Spinal cord (tissue), 10 donors: ENCODE data around the gene BMAL2. TPM values are rescaled to one million over a fixed set of nuclear protein-coding genes. Genes with fewer than 3 reads are reported as not detected.

Experiments
- DNase-seq, 6 donors: peaks; one replicate each; pipeline versions ENCODE4 v3.0.0 to v3.0.0-alpha.2; 2013 to 2015; ENCODE audit warnings: low spot score in 6 of 6, low read depth in 4 of 6
- H3K27ac ChIP-seq: one replicate; pipeline ENCODE4 v1.5.1; 2013; ENCODE audit warnings: low read depth, low read length, control low read depth
- H3K27me3 ChIP-seq: one replicate; pipeline ENCODE4 v1.6.1; 2013; ENCODE audit warnings: low read length; ENCODE audit not compliant: control insufficient read depth, insufficient read depth
- H3K36me3 ChIP-seq: one replicate; pipeline ENCODE4 v1.6.1; 2013; ENCODE audit warnings: low read length; ENCODE audit not compliant: control insufficient read depth, insufficient read depth
- H3K4me1 ChIP-seq: one replicate; pipeline ENCODE4 v1.6.1; 2013; ENCODE audit warnings: low read length; ENCODE audit not compliant: control insufficient read depth, insufficient read depth
- H3K4me3 ChIP-seq: one replicate; pipeline ENCODE4 v1.5.1; 2013; ENCODE audit warnings: low read depth, low read length, control low read depth
- H3K9me3 ChIP-seq: one replicate; pipeline ENCODE4 v1.6.1; 2013; ENCODE audit warnings: low read length; ENCODE audit not compliant: control insufficient read depth, insufficient read depth
- WGBS: methylation state at CpG from one replicate; pipeline ENCODE4 v1.1.5; 2013; ENCODE audit warnings: missing lambda C conversion rate; ENCODE audit not compliant: insufficient coverage; 5-methylcytosine and 5-hydroxymethylcytosine counted together
- polyA plus RNA-seq, 2 donors: library from polyadenylated mRNA; unstranded; fragments of 120-200 nt; gene quantifications; one replicate each; pipeline ENCODE4 v1.2.1, GENCODE V29; 2013; ENCODE audit not compliant: insufficient read length in 2 of 2
- total RNA-seq, 2 donors: library from RNA; depleted of rRNA in 1 of 2; stranded (reverse); fragments of 120-200 nt in 1 of 2; fragments of >200 nt in 1 of 2; gene quantifications; one replicate each; pipeline versions ENCODE4 v1.2.3 to v1.2.4, GENCODE V29; 2013 to 2014
- donor health status: healthy.

Gene BMAL2
- total and polyA plus RNA-seq, 4 donors, result 16.6 to 31.7 (median 21.0) TPM

DNA sequence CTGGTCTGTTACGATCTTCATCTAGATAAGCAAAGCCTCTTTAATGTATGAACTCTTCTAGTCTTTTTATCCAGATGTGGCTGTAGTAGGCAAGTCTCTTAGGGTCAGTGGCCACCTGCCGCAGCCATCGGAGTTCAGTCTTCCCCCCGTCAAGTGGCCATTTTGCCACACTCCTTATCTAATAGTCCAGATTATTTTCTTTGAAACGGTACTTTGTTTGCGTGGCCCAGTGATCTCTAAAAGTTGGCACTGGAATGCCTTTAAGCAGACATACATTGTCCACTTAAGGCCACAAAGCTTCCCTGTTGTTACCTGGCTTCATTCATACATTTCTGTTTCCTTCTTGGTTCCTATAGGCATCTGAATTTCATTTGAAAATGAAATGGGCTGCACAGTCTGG, 36.0 kb upstream of the BMAL2 start:
- WGBS, result no CpG with 5 or more reads among the region's 6 CpGs
- H3K4me1 ChIP-seq, result peaks cover 3% of the 10 kb centered on the region
- no peak overlapping the region for H3K4me3 ChIP-seq
- H3K9me3 ChIP-seq, result peaks cover 2% of the 10 kb centered on the region
- H3K27me3 ChIP-seq, result no peaks in the 10 kb centered on the region
- DNase-seq, result no peak
- H3K27ac ChIP-seq, result no peak overlapping the region
- H3K36me3 ChIP-seq, result no peaks in the 10 kb centered on the region

DNA sequence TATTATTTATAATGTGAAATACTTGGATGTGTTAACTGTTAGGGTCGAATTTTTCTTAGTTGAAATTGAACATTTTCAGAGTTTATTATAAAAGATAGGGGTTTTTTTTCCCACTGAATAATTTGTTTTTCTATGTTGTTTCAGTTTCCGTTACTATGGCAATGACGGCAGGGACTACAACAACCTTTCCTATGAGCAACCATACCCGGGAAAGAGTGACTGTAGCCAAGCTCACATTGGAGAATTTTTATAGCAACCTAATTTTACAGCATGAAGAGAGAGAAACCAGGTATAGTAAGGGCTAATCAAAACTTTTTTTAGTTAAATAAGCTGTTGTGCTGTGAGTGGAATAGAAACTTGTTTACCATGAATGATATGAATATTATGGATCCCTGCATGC, 35.1 kb upstream of the BMAL2 start:
- Histone ChIP-seq H3K4me3 (no peak overlapping the region), H3K9me3 (peaks cover 2% of the 10 kb centered on the region), H3K36me3 (peaks cover under 1% of the 10 kb centered on the region), H3K4me1 (peaks cover 3% of the 10 kb centered on the region), H3K27ac (no peak overlapping the region), H3K27me3 (no peaks in the 10 kb centered on the region)
- DNase-seq, result no peak
- no CpG with 5 or more reads among the region's 4 CpGs for WGBS

GRCh38 chr12:27299102-27299501, 33.5 kb upstream of the BMAL2 start:
- H3K4me3 ChIP-seq, result no peak overlapping the region
- no peaks in the 10 kb centered on the region for H3K27me3 ChIP-seq
- no peak overlapping the region for H3K27ac ChIP-seq
- H3K9me3 ChIP-seq, result peaks cover 2% of the 10 kb centered on the region
- no CpG with 5 or more reads among the region's 1 CpG for WGBS
- H3K36me3 ChIP-seq, result peaks cover 9% of the 10 kb centered on the region
- DNase-seq, result no peak
- H3K4me1 ChIP-seq, result peaks cover 3% of the 10 kb centered on the region

DNA sequence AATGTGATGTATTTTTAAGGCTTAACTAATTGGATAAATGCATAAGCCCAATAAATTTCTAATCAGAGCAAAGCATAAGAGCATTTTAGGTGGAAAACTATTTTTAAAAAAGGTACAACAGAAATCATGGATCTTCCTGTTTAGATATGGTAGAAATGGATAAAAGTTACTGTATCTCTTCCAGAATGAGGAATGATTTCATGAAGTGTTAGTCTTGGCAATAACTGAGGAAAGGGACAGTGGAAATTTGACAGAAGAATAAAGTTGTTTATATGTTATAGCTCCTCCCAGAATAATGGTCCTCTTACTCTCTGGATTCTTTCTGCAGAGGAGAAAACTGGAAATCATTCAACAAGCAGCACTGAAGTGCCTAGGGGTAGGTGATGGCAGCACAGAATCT, 32.4 kb upstream of the BMAL2 start:
- no peak for DNase-seq
- Histone ChIP-seq H3K27ac (no peak overlapping the region), H3K4me3 (no peak overlapping the region), H3K27me3 (no peaks in the 10 kb centered on the region), H3K9me3 (peaks cover 2% of the 10 kb centered on the region), H3K4me1 (peaks cover 3% of the 10 kb centered on the region), H3K36me3 (peaks cover 10% of the 10 kb centered on the region)

DNA sequence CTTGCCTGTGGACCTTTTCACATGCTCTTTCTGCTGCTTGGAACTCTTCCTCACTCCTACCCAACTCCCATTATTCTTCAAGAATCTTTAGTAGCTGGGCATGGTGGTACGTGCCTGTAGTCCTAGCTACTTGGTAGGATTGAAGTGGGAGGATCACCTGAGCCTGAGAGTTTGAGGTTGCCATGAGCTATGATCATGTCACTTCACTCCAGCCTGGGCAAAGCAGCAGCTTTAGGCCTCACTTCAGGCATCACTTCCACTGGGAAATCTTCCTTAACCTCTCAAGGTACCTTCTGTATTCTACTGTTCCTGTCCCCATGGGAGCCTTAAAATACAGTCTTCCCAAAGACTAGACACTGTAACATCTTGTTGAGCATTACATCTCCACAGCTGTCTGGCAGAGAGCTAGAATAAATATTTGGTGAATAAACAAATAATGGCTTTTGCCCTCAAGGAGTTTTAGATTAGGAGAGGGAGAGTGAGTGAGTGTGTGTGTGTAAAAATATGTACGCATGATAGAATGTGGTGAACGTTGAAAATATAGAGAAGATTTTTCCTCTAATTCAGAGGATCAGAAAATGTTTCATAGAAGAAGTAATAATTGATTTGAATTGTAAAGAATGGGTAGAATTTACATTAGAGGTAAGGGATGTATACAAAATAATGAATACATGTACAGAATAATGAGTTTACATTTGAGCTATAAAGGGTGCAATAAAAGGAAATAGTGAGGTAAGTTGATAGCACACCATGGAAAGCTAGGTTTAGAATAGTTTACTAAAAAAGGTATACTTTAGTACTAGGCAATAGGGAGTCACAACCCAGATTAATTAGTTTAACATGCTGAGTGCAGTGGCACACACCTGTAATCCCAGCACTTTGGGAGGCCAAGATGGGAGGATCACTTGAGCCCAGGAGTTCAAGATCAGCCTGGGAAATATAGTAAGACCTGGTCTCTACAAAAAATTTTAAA, 29.2 kb upstream of the BMAL2 start:
- Histone ChIP-seq H3K9me3 (peaks cover 2% of the 10 kb centered on the region), H3K27ac (no peak overlapping the region), H3K27me3 (no peaks in the 10 kb centered on the region), H3K36me3 (peaks cover 11% of the 10 kb centered on the region), H3K4me1 (no peaks in the 10 kb centered on the region), H3K4me3 (no peak overlapping the region)
- DNase-seq, result peak in 1 of 6 donors; percentile 21
- WGBS, result 94% methylated on average over 2 of the region's 3 CpGs

DNA sequence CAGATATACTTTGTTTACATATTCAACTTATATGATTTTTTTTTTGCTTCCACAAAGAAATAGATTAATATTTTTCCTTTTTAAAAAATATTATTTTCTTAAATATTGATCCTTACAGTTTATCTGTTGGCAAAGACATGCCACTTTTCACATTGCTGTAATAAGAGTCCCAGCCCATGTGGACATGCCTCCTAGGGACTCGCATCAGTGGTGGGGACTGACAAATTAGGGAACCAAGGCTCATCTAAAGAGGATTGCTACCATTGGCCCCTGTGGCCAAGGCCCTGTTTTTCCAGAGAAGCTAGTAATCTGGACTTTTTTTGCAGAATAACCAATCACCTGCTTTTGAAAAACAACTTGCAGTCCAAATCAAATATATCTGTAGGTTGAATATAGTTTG, 27.8 kb upstream of the BMAL2 start:
- Histone ChIP-seq H3K27ac (no peak overlapping the region), H3K4me1 (no peaks in the 10 kb centered on the region), H3K27me3 (no peaks in the 10 kb centered on the region), H3K4me3 (no peak overlapping the region), H3K36me3 (peaks cover 13% of the 10 kb centered on the region), H3K9me3 (no peaks in the 10 kb centered on the region)
- DNase-seq, result no peak
- 100% methylated on average over 1 of the region's 1 CpG for WGBS

DNA sequence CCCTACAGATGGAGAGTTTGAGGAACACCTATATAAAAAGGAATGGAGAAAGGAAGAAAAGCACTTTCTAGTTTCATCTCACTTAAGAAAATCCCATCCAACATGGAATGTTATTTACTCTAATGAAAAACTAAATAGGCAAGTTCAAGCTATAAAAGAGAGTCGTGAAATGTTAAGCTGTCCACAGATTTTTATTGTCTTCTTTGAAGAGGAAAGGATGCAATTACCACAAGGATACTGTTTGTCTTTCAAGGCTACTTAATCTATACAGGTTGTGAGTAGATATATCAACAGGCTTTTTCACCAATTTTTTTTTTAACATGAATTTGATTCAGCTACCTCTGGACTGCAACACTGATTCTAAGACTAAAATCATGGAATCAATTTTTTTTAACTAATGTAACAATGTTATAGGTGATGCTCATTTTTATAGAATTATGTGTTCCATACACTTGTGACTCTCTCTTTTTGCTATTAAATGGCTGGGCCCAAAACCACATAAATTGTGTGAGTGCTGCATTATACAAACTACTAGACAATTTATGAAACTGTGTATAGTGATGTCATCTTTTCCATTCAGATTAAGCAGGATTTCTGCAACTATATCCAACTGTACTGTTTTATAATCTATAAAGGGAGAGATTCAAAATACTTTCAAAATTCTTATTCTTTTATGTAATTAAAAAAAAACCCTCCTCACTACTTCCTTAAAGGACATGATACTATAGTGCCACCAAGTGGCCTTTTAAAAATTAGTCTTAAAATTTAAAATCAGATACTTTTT, 26.8 kb upstream of the BMAL2 start:
- DNase-seq, result peak in 5 of 6 donors; percentile 26 to 83 (median 43)
- peaks cover 13% of the 10 kb centered on the region for H3K36me3 ChIP-seq
- no peak overlapping the region for H3K4me3 ChIP-seq
- no peaks in the 10 kb centered on the region for H3K27me3 ChIP-seq
- no CpG with 5 or more reads among the region's 1 CpG for WGBS
- H3K27ac ChIP-seq, result no peak overlapping the region
- no peaks in the 10 kb centered on the region for H3K4me1 ChIP-seq
- H3K9me3 ChIP-seq, result no peaks in the 10 kb centered on the region

- no peak for DNase-seq
- Histone ChIP-seq H3K27me3 (no peaks in the 10 kb centered on the region), H3K4me1 (no peaks in the 10 kb centered on the region), H3K36me3 (peaks cover 11% of the 10 kb centered on the region), H3K27ac (no peak overlapping the region), H3K9me3 (no peaks in the 10 kb centered on the region), H3K4me3 (no peak overlapping the region)
- 92% methylated on average over 1 of the region's 2 CpGs for WGBS
These were observed 23.2 kb upstream of the BMAL2 start for GRCh38 chr12:27309293-27309994.

DNA sequence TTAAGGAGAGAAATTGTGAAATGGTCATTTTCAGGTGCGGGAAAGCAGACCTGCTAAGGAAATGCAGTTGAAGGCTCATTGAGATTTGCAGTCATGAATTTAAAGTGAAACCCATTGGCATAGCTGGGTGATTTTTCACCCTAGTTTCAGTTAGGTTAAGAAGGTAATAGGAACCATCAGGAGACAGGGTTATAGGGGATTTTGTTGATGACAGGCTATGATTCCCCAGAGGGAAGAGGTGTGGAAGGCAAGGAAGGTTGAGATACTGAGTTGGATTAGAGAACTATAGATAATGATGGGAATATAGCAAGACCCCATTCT, 22.7 kb upstream of the BMAL2 start:
- no peaks in the 10 kb centered on the region for H3K27me3 ChIP-seq
- 94% methylated on average over 1 of the region's 1 CpG for WGBS
- H3K9me3 ChIP-seq, result no peaks in the 10 kb centered on the region
- no peaks in the 10 kb centered on the region for H3K4me1 ChIP-seq
- H3K36me3 ChIP-seq, result peaks cover 11% of the 10 kb centered on the region
- DNase-seq, result no peak
- no peak overlapping the region for H3K4me3 ChIP-seq
- no peak overlapping the region for H3K27ac ChIP-seq
